ENCODE data around the gene BRPF3.

DNA sequence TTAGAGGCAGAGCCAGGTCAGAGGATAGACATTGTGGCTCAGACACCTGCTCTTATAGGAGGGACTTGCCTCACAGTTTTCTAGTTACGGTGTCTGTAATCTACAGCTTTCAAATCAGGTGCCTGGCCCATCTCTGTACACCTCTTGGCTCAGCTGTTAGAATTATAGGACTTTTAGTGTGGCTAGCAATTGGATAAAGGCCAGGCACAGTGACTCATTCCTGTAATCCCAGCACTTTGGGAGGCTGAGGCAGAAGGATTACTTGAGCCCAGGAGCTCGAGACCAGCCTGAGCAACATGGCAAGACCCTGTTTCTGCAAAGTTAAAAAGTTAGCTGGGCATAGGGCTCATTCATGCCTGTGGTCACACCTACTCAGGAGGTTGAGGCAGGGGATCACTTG is 20.0 kb downstream of the BRPF3 start:
- TF ChIP-seq CTCF (conservative IDR thresholded peaks at IDR 0.05; ENCODE audit: low read depth, low read length), result no peak
- no peak for TF ChIP-seq EZH2phosphoT487 (IDR thresholded peaks at IDR 0.05; ENCODE audit: borderline replicate concordance, low read length)
- TF ChIP-seq EZH2 (IDR thresholded peaks at IDR 0.05; ENCODE audit: low read length, unreplicated experiment), result no peak
